ENCODE measurements around the gene GLP2R.

- TF ChIP-seq EZH2phosphoT487 (conservative IDR thresholded peaks at IDR 0.05; ENCODE audit: low read length) (no peak), CTCF (IDR thresholded peaks at IDR 0.05; ENCODE audit: insufficient read depth, low read length, poor library complexity, severe bottlenecking) (no peak)
Measured at GRCh38 chr17:9935408-9935807, 109.7 kb downstream of the GLP2R start.
